Gastrocnemius medialis (tissue), 4 donors: ENCODE data around the gene UNC5B.

Experiments
- POLR2A ChIP-seq, 2 donors: fragments of 450-650 bp; IDR thresholded peaks; one replicate each; pipeline ENCODE4 v1.6.1; 2017; ENCODE audit warnings: antibody characterized with exemption in 2 of 2, mild to moderate bottlenecking in 2 of 2, moderate library complexity in 2 of 2
- TF ChIP-seq, protein P1 (sequence below), 5 experiments: fragments of 450-650 bp in 3 of 5; fragments of 200-600 bp in 2 of 5; sonication (generic) in 2 of 5; IDR thresholded peaks in 4 of 5; conservative IDR thresholded peaks in 1 of 5; 1 replicate in 4 of 5; 2 replicates in 1 of 5; pipeline ENCODE4 v1.5.1; 2016 to 2019; ENCODE audit warnings: antibody characterized with exemption in 5 of 5, mild to moderate bottlenecking in 3 of 5, moderate library complexity in 3 of 5

DNA sequence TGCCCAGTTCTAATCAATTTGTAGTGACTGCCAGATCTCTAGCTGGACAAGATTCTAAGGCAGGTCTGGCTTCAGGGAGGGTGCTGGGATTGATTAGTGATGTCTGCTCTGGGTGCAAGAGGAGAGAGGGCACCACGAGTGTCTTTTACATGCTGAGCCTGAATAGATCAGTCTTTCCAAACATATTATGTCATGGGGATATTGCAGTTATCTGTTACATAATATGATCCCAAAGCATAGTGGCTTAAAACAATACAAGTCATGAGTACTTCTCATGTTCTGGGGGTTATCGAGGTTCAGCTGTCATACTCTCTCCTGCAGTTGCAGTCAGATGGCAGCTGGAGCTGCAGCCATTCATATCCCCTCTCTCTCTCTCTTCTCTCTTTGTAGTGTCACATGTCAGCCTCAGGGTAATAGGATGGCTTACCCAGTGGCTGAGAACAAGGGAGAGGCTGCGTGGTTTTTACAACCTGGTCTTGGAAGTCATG is 132.7 kb downstream of the UNC5B start:
- TF ChIP-seq, protein P1, sequence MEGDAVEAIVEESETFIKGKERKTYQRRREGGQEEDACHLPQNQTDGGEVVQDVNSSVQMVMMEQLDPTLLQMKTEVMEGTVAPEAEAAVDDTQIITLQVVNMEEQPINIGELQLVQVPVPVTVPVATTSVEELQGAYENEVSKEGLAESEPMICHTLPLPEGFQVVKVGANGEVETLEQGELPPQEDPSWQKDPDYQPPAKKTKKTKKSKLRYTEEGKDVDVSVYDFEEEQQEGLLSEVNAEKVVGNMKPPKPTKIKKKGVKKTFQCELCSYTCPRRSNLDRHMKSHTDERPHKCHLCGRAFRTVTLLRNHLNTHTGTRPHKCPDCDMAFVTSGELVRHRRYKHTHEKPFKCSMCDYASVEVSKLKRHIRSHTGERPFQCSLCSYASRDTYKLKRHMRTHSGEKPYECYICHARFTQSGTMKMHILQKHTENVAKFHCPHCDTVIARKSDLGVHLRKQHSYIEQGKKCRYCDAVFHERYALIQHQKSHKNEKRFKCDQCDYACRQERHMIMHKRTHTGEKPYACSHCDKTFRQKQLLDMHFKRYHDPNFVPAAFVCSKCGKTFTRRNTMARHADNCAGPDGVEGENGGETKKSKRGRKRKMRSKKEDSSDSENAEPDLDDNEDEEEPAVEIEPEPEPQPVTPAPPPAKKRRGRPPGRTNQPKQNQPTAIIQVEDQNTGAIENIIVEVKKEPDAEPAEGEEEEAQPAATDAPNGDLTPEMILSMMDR (IDR thresholded peaks at IDR 0.05 in 4 of 5, conservative IDR thresholded peaks at IDR 0.05 in 1 of 5) = no peak
- no peak for TF ChIP-seq POLR2A (IDR thresholded peaks at IDR 0.05)
